NCI-H187 treated with DMSO at 0.1 percent for 48 hours (cell line): ENCODE results near the gene CCDC106.

Source experiments
- DNase-seq: peaks from one replicate; lab custom pipeline; 2025; lab: John Stamatoyannopoulos, UW

The CCDC106 gene

GRCh38 chr19:55668603-55669348 lies 20.8 kb downstream of the CCDC106 start:
- no peak for DNase-seq

- DNase-seq, result no peak
Measured at GRCh38 chr19:55669418-55670279, 21.6 kb downstream of the CCDC106 start.

- no peak for DNase-seq
Measured at GRCh38 chr19:55670280-55671053, 22.5 kb downstream of the CCDC106 start.

GRCh38 chr19:55671054-55671378 lies 23.0 kb downstream of the CCDC106 start:
- DNase-seq, result no peak

- no peak for DNase-seq
Measured at GRCh38 chr19:55672418-55672817, 24.4 kb downstream of the CCDC106 start.

GRCh38 chr19:55673465-55673864 lies 25.5 kb downstream of the CCDC106 start:
- DNase-seq, result no peak

GRCh38 chr19:55673889-55674288 lies 25.9 kb downstream of the CCDC106 start:
- DNase-seq, result no peak

- DNase-seq, result no peak
Measured at GRCh38 chr19:55674459-55674840, 26.4 kb downstream of the CCDC106 start.

- peak; percentile 79 for DNase-seq
Measured at GRCh38 chr19:55674841-55675660, 27.0 kb downstream of the CCDC106 start, which contains the start of gene EPN1. EPN1 (plus strand) TSS chr19:55675226; CDS start chr19:55678628, 3,402 bp downstream.

GRCh38 chr19:55675661-55676354 lies 27.8 kb downstream of the CCDC106 start:
- no peak for DNase-seq

- DNase-seq, result no peak
Measured at GRCh38 chr19:55676383-55676782, 28.4 kb downstream of the CCDC106 start.

GRCh38 chr19:55676889-55677505 lies 29.0 kb downstream of the CCDC106 start:
- DNase-seq, result no peak

- DNase-seq, result no peak
Measured at GRCh38 chr19:55677572-55678028, 29.6 kb downstream of the CCDC106 start.

- no peak for DNase-seq
Measured at GRCh38 chr19:55678121-55678671, 30.2 kb downstream of the CCDC106 start.

- DNase-seq, result no peak
Measured at GRCh38 chr19:55679343-55680257, 31.6 kb downstream of the CCDC106 start.

- DNase-seq, result no peak
Measured at GRCh38 chr19:55680339-55681130, 32.5 kb downstream of the CCDC106 start.

- DNase-seq, result no peak
Measured at GRCh38 chr19:55681131-55682092, 33.4 kb downstream of the CCDC106 start.
